Heart left ventricle (tissue), 16 donors: ENCODE measurements around the gene ATG2B. TPM values are rescaled to one million over a fixed set of nuclear protein-coding genes. Genes with fewer than 3 reads are reported as not detected.

ENCODE experiments used
- ATAC-seq, 4 donors: fragments of 200-7000 bp; cut with Tn5 transposase; one replicate each; pipeline ENCODE4 v1.9.1; 2020 to 2022; ENCODE audit warnings: moderate library complexity in 4 of 4, mild to moderate bottlenecking in 3 of 4, moderate number of reproducible peaks in 1 of 4
- DNase-seq, 5 donors: peaks; one replicate each; pipeline ENCODE4 v3.0.0-alpha.2; 2020
- H3K27ac ChIP-seq, 12 donors: fragments of 200-600 bp; sonication (generic) in 4 of 12; one replicate each; pipeline versions ENCODE4 v1.5.0 to v1.8.0; 2016 to 2022; ENCODE audit warnings: mild to moderate bottlenecking in 2 of 12
- H3K27me3 ChIP-seq, 9 donors: fragments of 200-600 bp; sonication (generic) in 2 of 9; one replicate each; pipeline versions ENCODE4 v1.5.1 to v1.8.0; 2016 to 2022; ENCODE audit warnings: mild to moderate bottlenecking in 3 of 9
- H3K36me3 ChIP-seq, 9 donors: fragments of 200-600 bp; sonication (generic) in 2 of 9; one replicate each; pipeline versions ENCODE4 v1.5.0 to v1.8.0; 2018 to 2022; ENCODE audit warnings: mild to moderate bottlenecking in 2 of 9
- H3K4me1 ChIP-seq, 12 donors: fragments of 200-600 bp; sonication (generic) in 4 of 12; one replicate each; pipeline versions ENCODE4 v1.5.0 to v1.8.0; 2016 to 2022; ENCODE audit warnings: mild to moderate bottlenecking in 3 of 12
- H3K4me3 ChIP-seq, 12 donors: fragments of 200-600 bp; sonication (generic) in 4 of 12; one replicate each; pipeline versions ENCODE4 v1.5.0 to v1.8.0; 2017 to 2022; ENCODE audit warnings: mild to moderate bottlenecking in 9 of 12, moderate library complexity in 4 of 12
- H3K9me3 ChIP-seq, 12 donors: fragments of 200-600 bp; sonication (generic) in 4 of 12; one replicate each; pipeline versions ENCODE4 v1.5.0 to v1.8.0; 2016 to 2022; ENCODE audit warnings: mild to moderate bottlenecking in 1 of 12
- POLR2A ChIP-seq, 2 donors: fragments of 450-650 bp; IDR thresholded peaks; one replicate each; pipeline ENCODE4 v1.6.1; 2017; ENCODE audit warnings: antibody characterized with exemption in 2 of 2, mild to moderate bottlenecking in 2 of 2, moderate library complexity in 2 of 2
- WGBS, 4 donors: extraction: QIAGEN DNeasy Blood & Tissue Kit in 2 of 4; methylation state at CpG; one replicate each; pipeline versions ENCODE4 v1.1.5 to v1.1.7; 2013 to 2018; 5-methylcytosine and 5-hydroxymethylcytosine counted together
- intact Hi-C, 10 donors: fragments of 100-400 bp; cut with DNase I; formaldehyde crosslinking; loops; one replicate each; pipeline versions ENCODE4 v1.11.1 to v1.14.2; 2022
- polyA plus RNA-seq, 2 donors: library from polyadenylated mRNA; stranded (reverse); fragments of 200-250 nt; gene quantifications; one replicate each; pipeline ENCODE4 v1.2.3, GENCODE V29; 2013
- total RNA-seq, 9 donors: library from RNA; depleted of rRNA in 2 of 9; stranded (reverse); fragments of >200 nt in 2 of 9; fragmentation: NEBNext Ultra II Directional in 3 of 9; extraction: Animal tissue kit (Norgen Biotek cat#: 25700) in 3 of 9; gene quantifications; one replicate each; pipeline versions ENCODE4 v1.1.0 to v1.2.4, GENCODE V29; 2016 to 2023
- TF ChIP-seq, protein P1 (sequence below), 12 donors: fragments of 200-600 bp; sonication (generic) in 4 of 12; IDR thresholded peaks; one replicate each; pipeline versions ENCODE4 v1.5.0 to v1.8.0; 2018 to 2022; ENCODE audit warnings: antibody characterized with exemption in 12 of 12, mild to moderate bottlenecking in 5 of 12
- donor health status: ischemic (EF 13 %, LVEDD 7.1; RV severe dilation, severe dysfunction).
- donor health status: healthy with polysubstance abuse.
- donor health status: DM: no; HTN: yes; CAD: no.
- donor health status: DM: no; HTN: no; CAD: no.
- donor health status: ischemic (EF 25% LVEDD 6.9; RV normal size, moderate dysfunction).
- donor health status: ischemic (EF 25% LVEDD 5.7; RV mildly dilated, moderate dysfunction).
- donor health status: healthy.
- donor health status: DM: yes; HTN: yes; CAD: no.
- donor health status: ischemic (EF 35%, LVEDD 5.7; RV mildly dilated, moderate dysfunction).
- donor health status: nonischemic (EF 11% LVEDD 7.7; RV severe dilation, severe dysfunction).
- donor health status: DM: yes; HTN: yes; CAD: no.
- donor health status: PGD.
- donor health status: ischemic (EF 29% LVEDD 5.4; RV normal size, mild dysfunction).
- donor health status: nonischemic (EF 23%, LVEDD 6.1; RV moderate dilation, normal function).

ATG2B gene
- total and polyA plus RNA-seq, 11 donors = 2.7 to 19.5 (median 15.6) TPM

DNA sequence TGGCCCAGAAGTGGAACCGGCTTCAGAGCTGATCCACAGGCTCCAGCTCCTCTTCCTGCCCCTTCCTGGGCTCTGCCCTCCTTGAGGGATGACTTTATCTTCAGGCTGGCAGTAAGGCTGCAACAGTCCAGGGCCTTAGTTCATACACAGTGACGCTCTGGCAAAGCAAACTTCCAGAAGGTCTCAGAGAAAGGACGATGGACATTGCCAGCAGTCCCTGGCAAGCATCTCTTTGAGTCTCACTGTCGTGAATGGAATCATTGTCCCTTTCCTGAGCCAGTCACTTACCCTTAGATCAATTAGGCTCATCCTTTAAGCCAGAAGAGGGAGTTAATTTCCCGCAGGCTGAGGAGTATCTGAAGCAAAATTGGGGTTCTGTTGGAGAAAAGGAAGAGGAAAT, 37.4 kb upstream of the ATG2B start:
- TF ChIP-seq, protein P1, sequence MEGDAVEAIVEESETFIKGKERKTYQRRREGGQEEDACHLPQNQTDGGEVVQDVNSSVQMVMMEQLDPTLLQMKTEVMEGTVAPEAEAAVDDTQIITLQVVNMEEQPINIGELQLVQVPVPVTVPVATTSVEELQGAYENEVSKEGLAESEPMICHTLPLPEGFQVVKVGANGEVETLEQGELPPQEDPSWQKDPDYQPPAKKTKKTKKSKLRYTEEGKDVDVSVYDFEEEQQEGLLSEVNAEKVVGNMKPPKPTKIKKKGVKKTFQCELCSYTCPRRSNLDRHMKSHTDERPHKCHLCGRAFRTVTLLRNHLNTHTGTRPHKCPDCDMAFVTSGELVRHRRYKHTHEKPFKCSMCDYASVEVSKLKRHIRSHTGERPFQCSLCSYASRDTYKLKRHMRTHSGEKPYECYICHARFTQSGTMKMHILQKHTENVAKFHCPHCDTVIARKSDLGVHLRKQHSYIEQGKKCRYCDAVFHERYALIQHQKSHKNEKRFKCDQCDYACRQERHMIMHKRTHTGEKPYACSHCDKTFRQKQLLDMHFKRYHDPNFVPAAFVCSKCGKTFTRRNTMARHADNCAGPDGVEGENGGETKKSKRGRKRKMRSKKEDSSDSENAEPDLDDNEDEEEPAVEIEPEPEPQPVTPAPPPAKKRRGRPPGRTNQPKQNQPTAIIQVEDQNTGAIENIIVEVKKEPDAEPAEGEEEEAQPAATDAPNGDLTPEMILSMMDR (IDR thresholded peaks at IDR 0.05) = no peak
- TF ChIP-seq POLR2A (IDR thresholded peaks at IDR 0.05) = no peak
- intact Hi-C loops = no loop called here
- Histone ChIP-seq H3K27ac (no peak overlapping the region), H3K4me3 (no peak overlapping the region), H3K27me3 (no peaks in the 10 kb centered on the region), H3K9me3 (no peaks in the 10 kb centered on the region), H3K36me3 (no peaks in the 10 kb centered on the region), H3K4me1 (peaks cover 0 to 4% (median 0%) of the 10 kb centered on the region in 12 donors)
- ATAC-seq = no peak
- WGBS, 4 donors = 80 to 92% (median 91%) methylated on average over 5 of the region's 5 CpGs
- DNase-seq = no peak

DNA sequence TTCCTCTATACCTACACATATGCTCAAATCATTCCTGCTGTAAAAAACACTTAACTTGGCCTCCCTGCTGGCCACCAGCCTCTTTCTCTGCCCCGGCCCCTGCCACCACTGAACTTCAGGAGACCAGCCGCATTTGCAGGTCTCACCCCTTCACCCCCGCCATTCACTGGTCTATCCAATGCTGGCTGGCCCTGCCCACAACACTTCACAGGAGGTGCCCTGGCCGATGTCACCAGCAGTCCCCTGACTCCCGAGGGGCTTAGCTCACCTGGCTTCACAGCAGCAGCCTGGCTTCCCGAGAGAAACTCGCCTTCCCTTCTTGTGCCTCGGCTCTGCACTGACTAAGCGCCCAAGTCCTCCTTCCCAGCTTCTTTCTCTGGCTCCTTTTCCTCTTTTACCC, 36.3 kb upstream of the ATG2B start:
- intact Hi-C loops = loop anchor here in 1 of 10 donors (5.0 kb wide), 1 partner anchor 37 kb away; the partner anchor contains the start of genes ATG2B and GSKIP
- H3K4me1 ChIP-seq = peaks cover 0 to 4% (median 0%) of the 10 kb centered on the region in 12 donors
- 77 to 85% (median 79%) methylated on average over 9 of the region's 9 CpGs for WGBS, 4 donors

DNA sequence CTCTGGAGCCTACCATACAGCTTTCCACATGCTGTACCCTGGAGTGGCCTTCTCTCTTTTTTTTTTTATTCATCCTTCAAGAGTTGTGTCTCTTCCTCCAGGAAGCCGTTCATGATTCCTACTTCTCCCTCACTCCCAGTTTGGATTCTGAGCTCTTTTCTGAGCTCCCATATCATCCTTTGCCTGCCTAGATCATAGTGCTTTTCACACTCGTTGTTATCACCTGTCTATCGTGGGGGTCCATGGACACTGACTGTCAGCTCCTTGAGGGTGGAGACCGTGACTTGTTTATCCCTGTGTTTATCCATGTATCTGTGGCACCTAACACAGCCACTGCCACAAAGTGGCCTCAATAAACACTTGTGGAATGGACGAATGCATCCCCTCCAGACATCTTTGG, 35.8 kb upstream of the ATG2B start:
- Histone ChIP-seq H3K27ac (no peak overlapping the region), H3K27me3 (no peaks in the 10 kb centered on the region), H3K36me3 (no peaks in the 10 kb centered on the region), H3K4me1 (peaks cover 0 to 4% (median 0%) of the 10 kb centered on the region in 12 donors), H3K4me3 (no peak overlapping the region), H3K9me3 (no peaks in the 10 kb centered on the region)
- no peak for ATAC-seq
- intact Hi-C loops = loop anchor here in 1 of 10 donors (5.0 kb wide), 1 partner anchor 37 kb away; the partner anchor contains the start of genes ATG2B and GSKIP
- no peak for TF ChIP-seq POLR2A (IDR thresholded peaks at IDR 0.05)
- TF ChIP-seq, protein P1 (IDR thresholded peaks at IDR 0.05) = no peak
- 70 to 87% (median 85%) methylated on average over 5 of the region's 5 CpGs for WGBS, 4 donors
- DNase-seq = no peak

More for the DNA sequence above, 36.3 kb upstream of the ATG2B start:
- TF ChIP-seq, protein P1 (IDR thresholded peaks at IDR 0.05) = no peak
- TF ChIP-seq POLR2A (IDR thresholded peaks at IDR 0.05) = no peak
- no peak overlapping the region for H3K4me3 ChIP-seq
- no peak overlapping the region for H3K27ac ChIP-seq
- H3K27me3 ChIP-seq = no peaks in the 10 kb centered on the region
- ATAC-seq = no peak
- no peaks in the 10 kb centered on the region for H3K9me3 ChIP-seq
- no peak for DNase-seq
- no peaks in the 10 kb centered on the region for H3K36me3 ChIP-seq

DNA sequence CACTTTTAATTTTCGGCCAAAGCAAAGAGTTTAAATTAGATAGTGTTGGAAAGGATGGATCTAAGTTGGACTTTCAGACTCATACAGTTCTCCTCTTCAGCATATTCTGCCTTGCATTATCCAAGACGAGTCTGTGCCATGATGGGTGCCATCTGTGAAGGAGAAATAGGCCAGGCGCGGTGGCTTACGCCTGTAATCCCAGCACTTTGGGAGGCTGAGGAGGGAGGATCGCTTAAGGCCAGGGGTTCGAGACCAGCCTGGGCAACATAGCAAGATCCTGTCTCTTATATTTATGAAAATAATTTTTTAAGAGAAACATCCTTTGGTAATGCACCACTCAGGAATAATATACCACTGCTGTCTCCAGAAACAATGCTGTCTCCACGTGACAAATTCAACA, 35.3 kb upstream of the ATG2B start:
- Histone ChIP-seq H3K4me3 (no peak overlapping the region), H3K4me1 (no peaks in the 10 kb centered on the region), H3K36me3 (no peaks in the 10 kb centered on the region), H3K27me3 (no peaks in the 10 kb centered on the region), H3K9me3 (no peaks in the 10 kb centered on the region), H3K27ac (no peak overlapping the region)
- intact Hi-C loops = loop anchor here in 1 of 10 donors (5.0 kb wide), 1 partner anchor 36 kb away; the partner anchor contains the start of genes ATG2B and GSKIP
- no peak for DNase-seq
- TF ChIP-seq, protein P1 (IDR thresholded peaks at IDR 0.05) = no peak
- no peak for TF ChIP-seq POLR2A (IDR thresholded peaks at IDR 0.05)
- 92 to 94% (median 93%) methylated on average over 8 of the region's 8 CpGs for WGBS, 4 donors
- no peak for ATAC-seq
